ENCODE results near the gene SELENON.

SELENON gene

DNA sequence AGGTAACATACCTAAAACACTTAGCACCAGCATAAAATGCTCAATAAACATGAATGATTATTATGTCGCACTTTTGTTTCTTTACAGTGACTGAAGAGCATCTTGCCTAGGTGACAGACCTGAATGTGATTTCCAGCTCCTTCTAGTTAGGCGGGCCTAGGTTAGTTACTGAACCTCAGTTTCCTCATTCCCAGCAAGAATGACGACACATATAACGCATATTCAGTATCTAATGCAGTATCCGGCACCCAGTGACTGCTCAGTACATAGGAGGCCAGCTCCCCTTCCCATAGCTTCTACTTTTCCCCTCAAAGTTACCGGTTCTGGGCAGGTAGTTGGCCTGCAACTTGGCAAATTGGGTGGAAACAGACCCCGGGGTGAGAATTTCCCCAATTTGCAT lies 58.5 kb downstream of the SELENON start:
- DNase-seq (ENCODE audit: low read depth), result no peak
- peak overlapping the region; percentile 61 for H3K4me3 ChIP-seq (ENCODE audit: low read depth, low read length)
- TF ChIP-seq, protein P1, sequence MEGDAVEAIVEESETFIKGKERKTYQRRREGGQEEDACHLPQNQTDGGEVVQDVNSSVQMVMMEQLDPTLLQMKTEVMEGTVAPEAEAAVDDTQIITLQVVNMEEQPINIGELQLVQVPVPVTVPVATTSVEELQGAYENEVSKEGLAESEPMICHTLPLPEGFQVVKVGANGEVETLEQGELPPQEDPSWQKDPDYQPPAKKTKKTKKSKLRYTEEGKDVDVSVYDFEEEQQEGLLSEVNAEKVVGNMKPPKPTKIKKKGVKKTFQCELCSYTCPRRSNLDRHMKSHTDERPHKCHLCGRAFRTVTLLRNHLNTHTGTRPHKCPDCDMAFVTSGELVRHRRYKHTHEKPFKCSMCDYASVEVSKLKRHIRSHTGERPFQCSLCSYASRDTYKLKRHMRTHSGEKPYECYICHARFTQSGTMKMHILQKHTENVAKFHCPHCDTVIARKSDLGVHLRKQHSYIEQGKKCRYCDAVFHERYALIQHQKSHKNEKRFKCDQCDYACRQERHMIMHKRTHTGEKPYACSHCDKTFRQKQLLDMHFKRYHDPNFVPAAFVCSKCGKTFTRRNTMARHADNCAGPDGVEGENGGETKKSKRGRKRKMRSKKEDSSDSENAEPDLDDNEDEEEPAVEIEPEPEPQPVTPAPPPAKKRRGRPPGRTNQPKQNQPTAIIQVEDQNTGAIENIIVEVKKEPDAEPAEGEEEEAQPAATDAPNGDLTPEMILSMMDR (IDR thresholded peaks at IDR 0.05; ENCODE audit: low read depth, low read length, missing control alignments), result no peak

DNA sequence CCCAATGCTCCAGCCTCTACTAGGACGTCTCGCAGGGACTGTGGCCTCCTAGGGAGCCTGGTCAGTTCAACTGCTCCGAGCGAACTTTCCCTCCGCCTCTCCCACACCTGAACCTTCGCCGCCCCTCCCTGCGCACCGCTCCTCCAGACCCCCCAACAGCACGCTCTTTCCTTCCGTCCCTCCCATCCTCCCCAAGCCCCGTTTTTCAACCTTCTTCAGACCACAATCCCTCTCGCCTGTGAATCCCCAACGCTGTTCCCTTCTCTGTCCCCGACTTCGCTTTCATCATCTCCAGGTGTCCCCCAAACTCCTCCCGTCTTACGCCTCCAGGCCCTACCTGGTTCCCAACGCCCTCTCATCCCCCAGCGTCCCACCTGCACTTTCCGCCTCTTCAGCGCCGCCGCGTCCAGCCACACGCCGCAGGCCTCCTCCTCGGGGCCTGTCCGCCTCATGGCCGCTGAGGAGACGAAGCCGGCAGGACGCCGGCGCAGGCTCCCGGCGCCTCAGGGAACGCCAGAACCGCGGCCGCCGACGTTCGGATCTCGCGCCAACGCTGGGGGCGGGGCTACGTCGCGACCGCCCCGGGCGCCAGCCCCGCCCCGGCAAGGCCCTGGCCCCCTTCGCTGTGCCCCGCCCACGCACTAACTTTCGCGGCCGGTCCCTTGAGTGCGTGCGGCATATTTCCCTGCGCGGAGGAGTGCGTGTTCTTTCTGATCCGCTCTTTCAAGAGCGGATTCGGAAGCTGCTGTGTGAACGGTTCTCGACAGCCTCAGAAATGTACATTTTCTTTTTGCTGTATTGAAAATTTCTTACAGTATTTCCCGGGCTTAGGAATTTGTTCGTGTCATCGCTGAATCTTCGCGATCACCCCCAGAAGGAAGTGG lies 59.2 kb downstream of the SELENON start, which contains the start of gene AUNIP:
Gene AUNIP, minus strand, starts transcription at position 552 of the 884 bp plus-strand sequence. Its CDS starts 100 bp downstream, at position 452.
- DNase-seq (ENCODE audit: low read depth), result peak; percentile 64
- TF ChIP-seq, protein P1 (IDR thresholded peaks at IDR 0.05; ENCODE audit: low read depth, low read length, missing control alignments), result no peak
- H3K4me3 ChIP-seq (ENCODE audit: low read depth, low read length), result peak within 1 kb of the TSS; percentile 61

DNA sequence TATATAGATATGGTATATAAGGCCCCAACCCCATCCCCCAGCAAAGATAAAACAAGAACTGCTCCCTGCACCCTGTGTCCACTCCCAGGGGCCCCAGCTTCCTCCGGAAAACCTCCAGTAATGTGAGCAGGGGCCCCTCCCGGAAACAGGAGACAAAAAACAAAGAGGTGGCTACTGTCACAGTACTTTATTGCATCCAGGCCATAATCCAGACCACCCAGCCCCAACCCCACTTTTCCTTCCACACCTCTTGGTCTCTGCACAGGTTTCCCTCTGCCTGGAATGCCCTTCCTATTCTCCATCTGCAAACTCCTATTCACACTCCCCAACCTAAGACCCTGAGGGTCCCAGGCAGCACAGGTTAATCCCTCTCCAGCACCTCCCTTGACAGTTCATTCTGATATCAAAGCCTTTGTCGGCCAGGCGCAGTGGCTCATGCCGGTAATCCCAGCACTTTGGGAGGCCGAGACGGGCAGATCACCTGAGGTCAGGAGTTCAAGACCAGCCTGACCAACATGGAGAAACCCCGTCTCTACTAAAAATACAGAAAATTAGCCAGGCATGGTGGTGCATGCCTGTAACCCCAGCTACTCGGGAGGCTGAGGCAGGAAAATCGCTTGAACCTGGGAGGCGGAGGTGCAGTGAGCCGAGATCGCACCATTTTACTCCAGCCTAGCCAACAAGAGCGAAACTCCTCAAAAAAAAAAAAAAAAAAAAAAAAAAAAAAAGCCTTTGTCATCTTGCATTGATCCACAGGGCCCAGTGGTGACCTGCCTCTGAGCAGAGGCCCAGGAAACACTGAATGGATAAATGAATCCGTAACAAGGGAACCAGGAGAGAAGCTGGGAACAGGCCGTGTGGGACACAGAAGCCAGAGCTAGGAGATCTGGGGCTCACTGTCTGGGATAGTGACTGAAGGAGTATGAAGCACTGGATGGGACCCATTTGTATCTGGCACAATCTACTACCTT lies 61.6 kb downstream of the SELENON start:
- TF ChIP-seq, protein P1 (IDR thresholded peaks at IDR 0.05; ENCODE audit: low read depth, low read length, missing control alignments), result no peak
- H3K4me3 ChIP-seq (ENCODE audit: low read depth, low read length), result no peak overlapping the region
- DNase-seq (ENCODE audit: low read depth), result no peak

DNA sequence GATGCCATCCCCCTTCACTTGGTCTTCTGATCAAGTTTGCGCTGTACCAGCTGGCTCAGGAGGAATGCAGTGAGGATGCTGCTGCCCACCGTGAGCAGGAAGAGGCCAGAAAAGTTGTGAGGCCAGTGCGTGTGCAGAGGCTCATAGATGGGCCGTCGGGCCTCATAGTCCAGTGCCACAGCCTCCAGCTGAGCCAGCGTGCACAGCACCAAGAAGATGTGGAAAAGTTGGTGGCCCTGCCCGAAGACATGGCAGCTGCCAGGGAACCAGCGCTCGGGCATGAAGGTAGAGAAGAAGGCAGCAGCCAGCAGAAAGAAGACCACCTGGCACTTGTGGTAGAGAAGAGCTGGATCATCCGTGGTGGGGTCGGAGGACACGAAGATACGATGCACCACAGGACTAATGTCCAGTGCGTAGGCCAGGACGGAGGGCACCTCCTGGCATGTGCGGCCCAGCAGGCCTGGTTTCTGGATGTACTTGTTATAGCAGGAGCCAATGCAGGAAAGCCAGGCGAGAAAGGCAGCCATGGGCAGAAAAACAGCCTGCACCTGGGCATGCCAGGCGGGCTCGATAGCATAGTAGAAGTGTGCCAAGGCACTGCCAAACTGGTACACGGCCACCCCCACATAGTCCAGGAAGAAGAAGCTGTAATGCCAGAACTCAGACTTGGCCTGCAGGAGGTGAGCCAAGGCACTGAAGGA lies 62.9 kb downstream of the SELENON start:
- DNase-seq (ENCODE audit: low read depth), result no peak
- H3K4me3 ChIP-seq (ENCODE audit: low read depth, low read length), result no peak overlapping the region

DNA sequence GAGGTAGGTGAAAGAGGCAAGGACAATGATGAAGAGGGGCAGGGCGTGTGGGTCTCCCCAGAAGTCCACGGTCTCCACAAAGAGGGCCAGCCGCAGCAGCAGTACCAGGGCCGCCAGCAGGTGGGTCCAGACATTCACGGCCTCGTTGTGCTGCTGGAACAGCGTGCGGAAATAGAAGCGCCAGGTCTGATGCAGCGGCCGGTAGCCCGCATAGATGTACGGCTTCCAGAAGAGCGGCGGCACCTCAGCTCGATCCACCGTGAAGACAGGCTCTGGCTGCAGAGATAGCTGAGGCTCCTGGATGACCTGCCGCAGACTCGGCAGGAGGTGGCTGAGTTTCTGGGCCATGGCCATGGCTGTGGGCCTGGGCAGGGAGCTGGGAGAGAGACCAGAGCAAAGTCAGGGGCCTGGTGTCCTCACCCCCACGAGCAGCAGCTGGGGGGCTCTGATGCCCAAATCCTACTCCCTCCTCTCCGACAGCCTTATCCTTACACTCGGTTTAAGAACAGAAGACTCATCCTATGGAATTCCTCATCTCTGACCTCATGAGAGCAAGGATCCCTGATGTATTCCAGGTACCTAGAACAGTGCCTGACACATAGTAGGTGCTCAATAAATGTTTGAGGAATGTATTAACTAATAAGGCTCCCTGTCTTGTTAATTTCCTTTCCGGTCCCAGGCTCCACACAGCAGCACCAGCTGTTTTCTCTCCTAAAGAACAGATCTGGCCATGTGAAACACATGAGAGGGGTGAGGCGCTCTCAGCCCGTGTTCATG lies 63.7 kb downstream of the SELENON start:
- no peak for DNase-seq (ENCODE audit: low read depth)
- no peak overlapping the region for H3K4me3 ChIP-seq (ENCODE audit: low read depth, low read length)
- TF ChIP-seq, protein P1 (IDR thresholded peaks at IDR 0.05; ENCODE audit: low read depth, low read length, missing control alignments), result no peak

More for the DNA sequence above, 62.9 kb downstream of the SELENON start:
- TF ChIP-seq, protein P1 (IDR thresholded peaks at IDR 0.05; ENCODE audit: low read depth, low read length, missing control alignments), result no peak

DNA sequence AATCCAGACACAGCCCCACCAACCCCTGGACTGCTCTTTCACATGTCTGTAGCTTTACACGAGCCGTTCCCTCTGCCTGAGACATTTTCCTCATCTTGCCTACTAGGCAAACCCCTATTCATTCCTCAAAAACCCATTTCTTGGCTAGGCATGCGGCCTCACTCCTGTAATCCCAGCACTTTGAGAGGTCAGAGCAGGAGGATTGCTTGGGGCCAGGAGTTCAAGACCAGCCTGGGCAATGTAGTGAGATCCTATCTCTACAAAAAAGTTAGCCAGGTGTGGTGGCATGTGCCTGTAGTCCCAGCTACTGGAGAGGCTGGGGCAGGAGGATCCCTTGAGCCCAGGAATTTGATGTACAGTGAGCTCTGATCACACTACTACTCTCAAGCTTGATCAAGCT lies 64.4 kb downstream of the SELENON start:
- DNase-seq (ENCODE audit: low read depth), result no peak
- TF ChIP-seq, protein P1 (IDR thresholded peaks at IDR 0.05; ENCODE audit: low read depth, low read length, missing control alignments), result no peak
- H3K4me3 ChIP-seq (ENCODE audit: low read depth, low read length), result no peak overlapping the region
